Measurements from ENCODE around the gene CBFA2T3.

GRCh38 chr16:88913001-88913612 lies 63.9 kb downstream of the CBFA2T3 start:
- TF ChIP-seq CTCF (conservative IDR thresholded peaks at IDR 0.05) (no peak), ZFX (IDR thresholded peaks at IDR 0.05) (no peak)
